HFF-Myc (cell line): ENCODE data around the gene SLIT1.

Experiments used
- DNase-seq: peaks from one replicate; pipeline ENCODE4 v3.0.0-alpha.2; 2011; ENCODE audit warnings: low read depth; ENCODE audit errors: extremely low read depth
- H3K4me3 ChIP-seq: replicated peaks from 2 replicates; pipeline ENCODE4 v1.5.1; 2011; ENCODE audit warnings: low read depth, mild to moderate bottlenecking, control low read depth, low read length
- TF ChIP-seq, protein P1 (sequence below): IDR thresholded peaks from 2 replicates; pipeline ENCODE4 v1.5.1; 2012; ENCODE audit warnings: mild to moderate bottlenecking, low read depth, low read length, control low read depth; ENCODE audit errors: missing control alignments

The SLIT1 gene

DNA sequence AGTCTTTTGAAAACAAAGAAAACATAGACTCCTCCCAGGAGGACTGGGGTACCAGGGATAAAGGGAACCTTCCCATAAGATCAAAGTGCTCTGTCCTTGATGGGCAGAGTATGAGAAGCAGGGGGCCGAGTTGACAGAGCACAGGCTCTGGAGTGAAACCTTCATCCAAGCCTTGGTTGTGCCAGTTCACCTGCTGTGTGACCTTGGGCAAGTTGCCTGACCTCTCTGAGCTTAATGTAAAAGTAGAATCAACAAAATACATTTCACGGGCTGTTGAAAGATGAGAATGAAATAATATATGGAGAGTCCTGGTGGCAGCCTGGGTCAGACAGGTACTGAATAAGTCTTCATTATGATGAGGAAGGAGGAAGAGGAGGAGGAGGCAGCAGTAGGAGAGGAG lies 69.9 kb downstream of the SLIT1 start:
- DNase-seq, result no peak
- H3K4me3 ChIP-seq, result no peak overlapping the region
- TF ChIP-seq, protein P1, sequence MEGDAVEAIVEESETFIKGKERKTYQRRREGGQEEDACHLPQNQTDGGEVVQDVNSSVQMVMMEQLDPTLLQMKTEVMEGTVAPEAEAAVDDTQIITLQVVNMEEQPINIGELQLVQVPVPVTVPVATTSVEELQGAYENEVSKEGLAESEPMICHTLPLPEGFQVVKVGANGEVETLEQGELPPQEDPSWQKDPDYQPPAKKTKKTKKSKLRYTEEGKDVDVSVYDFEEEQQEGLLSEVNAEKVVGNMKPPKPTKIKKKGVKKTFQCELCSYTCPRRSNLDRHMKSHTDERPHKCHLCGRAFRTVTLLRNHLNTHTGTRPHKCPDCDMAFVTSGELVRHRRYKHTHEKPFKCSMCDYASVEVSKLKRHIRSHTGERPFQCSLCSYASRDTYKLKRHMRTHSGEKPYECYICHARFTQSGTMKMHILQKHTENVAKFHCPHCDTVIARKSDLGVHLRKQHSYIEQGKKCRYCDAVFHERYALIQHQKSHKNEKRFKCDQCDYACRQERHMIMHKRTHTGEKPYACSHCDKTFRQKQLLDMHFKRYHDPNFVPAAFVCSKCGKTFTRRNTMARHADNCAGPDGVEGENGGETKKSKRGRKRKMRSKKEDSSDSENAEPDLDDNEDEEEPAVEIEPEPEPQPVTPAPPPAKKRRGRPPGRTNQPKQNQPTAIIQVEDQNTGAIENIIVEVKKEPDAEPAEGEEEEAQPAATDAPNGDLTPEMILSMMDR, result no peak

DNA sequence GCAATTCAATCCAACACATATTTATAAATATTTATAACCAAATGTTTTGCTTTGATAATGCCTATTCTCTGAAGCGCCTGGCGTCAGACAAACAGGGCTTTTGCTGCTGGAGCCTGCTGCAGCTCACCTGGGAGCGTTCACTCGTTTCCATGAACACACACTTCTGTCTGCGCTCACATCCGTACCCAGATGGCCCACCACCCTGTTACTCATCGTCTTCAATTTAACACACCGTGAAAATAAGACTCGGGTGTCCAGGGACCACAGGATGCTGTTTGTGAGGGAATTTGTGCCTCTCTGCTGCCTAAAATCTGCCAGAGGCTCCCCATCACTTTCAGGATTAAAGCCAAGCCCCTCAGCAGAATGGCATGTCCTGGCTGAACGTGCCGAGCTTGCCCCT lies 74.1 kb downstream of the SLIT1 start:
- no peak overlapping the region for H3K4me3 ChIP-seq
- TF ChIP-seq, protein P1, result no peak
- no peak for DNase-seq

DNA sequence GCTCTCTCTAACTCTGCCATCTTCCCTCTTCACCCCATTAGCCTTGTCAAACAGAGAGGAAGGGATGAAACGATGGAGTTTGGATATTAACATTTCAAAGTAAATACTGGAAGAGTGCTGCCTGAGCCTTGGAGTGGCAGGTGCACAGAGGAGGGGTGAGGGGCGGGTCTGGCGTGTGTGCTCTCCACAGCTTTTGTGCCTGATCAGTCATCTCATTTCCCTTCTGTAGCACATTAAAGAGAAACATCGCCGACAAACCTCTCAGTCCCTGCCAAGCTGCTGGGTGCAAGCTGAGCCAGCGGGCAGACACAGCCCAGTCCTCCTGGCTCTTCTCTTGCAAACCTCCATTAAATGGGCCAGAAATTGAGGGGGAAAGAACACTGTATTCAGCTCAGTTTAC lies 76.2 kb downstream of the SLIT1 start:
- no peak for DNase-seq
- no peak overlapping the region for H3K4me3 ChIP-seq
- TF ChIP-seq, protein P1, result no peak

DNA sequence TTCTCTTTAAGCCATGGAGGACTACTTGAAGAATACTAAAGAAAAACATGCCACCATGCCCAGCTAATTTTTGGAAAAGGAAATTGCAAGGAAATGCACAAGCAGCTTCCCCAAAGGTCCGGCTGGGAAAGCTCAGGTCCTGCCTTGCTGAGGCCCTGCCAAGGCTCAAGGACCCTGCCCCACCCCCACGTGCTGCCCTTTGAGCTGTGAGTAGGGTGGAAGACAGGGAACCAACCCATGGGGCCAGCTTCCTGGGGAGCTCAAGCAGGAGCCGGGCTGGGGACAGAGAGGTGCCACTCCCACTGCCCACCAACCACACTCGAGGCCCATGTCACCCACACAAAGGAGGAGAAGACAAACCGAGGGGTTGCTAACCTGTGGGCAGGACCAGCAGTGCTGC lies 78.2 kb downstream of the SLIT1 start:
- H3K4me3 ChIP-seq, result no peak overlapping the region
- DNase-seq, result no peak
- TF ChIP-seq, protein P1, result no peak

DNA sequence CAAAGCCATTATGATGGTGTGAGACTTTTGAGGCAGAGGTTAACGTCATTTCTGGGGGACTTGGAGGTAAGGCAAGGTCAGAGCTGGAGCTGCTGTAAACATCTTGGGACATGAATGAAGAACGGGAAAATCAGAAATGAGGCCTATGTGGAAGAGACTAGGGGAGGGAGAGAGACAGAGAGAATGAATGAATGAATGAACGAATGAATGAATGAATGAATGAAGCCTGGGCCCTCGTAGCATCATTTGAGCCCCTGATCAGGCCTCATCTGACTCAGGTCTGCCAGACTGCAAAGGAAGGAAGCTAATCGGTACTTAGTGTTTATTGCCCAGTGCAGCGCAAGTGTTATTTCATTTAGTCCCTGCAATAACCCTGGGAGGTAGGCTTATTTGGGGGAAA lies 79.6 kb downstream of the SLIT1 start:
- TF ChIP-seq, protein P1, result no peak
- no peak overlapping the region for H3K4me3 ChIP-seq
- no peak for DNase-seq

DNA sequence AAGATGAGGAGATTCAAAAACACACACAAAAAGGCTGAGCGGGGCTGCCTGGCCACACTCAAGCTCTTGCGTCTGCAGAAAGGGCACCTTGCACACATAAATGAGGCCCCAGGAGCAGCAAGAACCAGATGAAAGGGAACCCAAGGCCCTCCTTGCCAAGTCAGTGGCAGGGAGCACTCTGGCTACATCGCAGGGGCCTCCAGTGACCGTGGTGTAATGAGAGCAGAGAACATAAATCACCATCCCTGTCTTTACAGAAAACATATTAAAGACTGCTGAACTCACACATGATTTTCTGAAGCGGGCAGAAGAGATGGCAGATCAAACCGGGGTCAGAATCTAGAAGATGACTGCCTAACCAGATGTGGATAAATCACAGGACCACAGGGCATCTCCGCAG lies 80.5 kb downstream of the SLIT1 start:
- no peak for DNase-seq
- no peak overlapping the region for H3K4me3 ChIP-seq
- TF ChIP-seq, protein P1, result no peak

DNA sequence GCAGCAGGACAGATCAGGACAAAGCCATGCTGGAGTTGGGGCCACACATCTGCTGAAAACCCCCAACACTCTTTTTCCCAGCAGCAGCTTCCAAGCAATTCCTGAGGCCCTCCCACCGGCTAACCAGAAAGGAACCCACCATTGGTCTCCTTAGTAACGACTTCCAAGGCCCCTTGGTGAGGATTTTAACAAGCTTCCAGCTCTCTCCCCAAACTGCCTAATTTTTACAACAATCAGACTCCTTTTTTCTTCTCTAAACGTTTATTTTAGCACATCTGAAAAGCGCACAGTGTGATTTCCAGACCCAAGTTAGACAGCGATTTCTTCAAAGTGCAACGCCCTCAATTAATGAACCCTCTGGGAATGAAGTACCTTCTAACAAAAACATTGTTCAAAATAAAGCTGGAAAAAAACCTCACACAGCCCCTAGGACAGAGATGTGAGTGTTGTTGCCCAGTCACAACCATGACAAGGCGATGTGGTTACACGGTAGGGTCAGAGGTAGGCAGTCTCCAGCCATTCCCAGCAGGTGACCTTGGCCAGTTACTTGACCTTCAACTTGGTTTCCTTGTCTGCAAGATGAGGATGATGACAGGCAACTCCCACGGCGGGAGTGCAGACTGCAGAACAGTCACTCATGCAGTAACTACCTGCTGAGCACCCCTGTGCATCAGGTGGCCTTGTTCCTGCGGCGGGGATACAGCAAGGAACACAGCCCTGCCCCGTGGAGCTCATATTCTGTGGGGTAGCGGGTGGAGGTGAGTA lies 82.3 kb downstream of the SLIT1 start:
- no peak overlapping the region for H3K4me3 ChIP-seq
- no peak for DNase-seq
- TF ChIP-seq, protein P1, result no peak
